ENCODE measurements around the gene UGT1A3. TPM values are rescaled to one million over a fixed set of nuclear protein-coding genes. Genes with fewer than 3 reads are reported as not detected.

UGT1A3 gene
- polyA plus RNA-seq, 1 donor (not counting 4 experiments of a cell fraction or from before 2014, with no cell fraction given), result 3.2 TPM

DNA sequence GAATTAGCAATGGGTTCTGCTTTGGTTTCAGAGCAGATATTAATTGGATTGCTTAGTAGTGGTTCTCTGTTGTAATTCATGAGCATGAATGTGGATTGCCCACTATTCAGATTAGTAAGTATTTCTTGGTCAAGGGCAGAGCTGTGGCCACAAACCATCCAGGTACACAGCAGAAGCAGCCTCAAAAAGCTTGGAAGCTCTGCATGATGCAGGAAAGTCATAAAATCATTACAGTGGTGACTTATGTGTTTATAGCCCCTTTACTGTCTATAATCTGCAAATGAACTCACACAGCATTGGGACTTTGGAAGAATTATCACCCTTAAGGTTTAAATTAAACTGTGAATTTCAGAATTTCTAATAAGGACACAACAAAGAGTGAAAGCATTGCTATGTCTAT lies 29.3 kb downstream of the UGT1A3 start:
- peaks cover 2 to 8% of the 10 kb centered on the region in 2 experiments for H3K36me3 ChIP-seq (ENCODE audit: control insufficient read depth in 2 of 2, extremely low read depth in 1 of 2, insufficient read depth in 2 of 2, low read length in 2 of 2)
- TF ChIP-seq, protein P1, sequence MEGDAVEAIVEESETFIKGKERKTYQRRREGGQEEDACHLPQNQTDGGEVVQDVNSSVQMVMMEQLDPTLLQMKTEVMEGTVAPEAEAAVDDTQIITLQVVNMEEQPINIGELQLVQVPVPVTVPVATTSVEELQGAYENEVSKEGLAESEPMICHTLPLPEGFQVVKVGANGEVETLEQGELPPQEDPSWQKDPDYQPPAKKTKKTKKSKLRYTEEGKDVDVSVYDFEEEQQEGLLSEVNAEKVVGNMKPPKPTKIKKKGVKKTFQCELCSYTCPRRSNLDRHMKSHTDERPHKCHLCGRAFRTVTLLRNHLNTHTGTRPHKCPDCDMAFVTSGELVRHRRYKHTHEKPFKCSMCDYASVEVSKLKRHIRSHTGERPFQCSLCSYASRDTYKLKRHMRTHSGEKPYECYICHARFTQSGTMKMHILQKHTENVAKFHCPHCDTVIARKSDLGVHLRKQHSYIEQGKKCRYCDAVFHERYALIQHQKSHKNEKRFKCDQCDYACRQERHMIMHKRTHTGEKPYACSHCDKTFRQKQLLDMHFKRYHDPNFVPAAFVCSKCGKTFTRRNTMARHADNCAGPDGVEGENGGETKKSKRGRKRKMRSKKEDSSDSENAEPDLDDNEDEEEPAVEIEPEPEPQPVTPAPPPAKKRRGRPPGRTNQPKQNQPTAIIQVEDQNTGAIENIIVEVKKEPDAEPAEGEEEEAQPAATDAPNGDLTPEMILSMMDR (optimal IDR thresholded peaks at IDR 0.05 in 1 of 3, IDR thresholded peaks at IDR 0.05 in 1 of 3, conservative IDR thresholded peaks at IDR 0.05 in 1 of 3; ENCODE audit: extremely low read depth in 1 of 3, insufficient read depth in 2 of 3, low read length in 3 of 3), result no peak
- no peak for TF ChIP-seq EZH2 (IDR thresholded peaks at IDR 0.05; ENCODE audit: low read length)
- H3K27ac ChIP-seq (ENCODE audit: control insufficient read depth, insufficient read depth, low read length), result no peak overlapping the region
- no peak overlapping the region for H2AFZ ChIP-seq (ENCODE audit: control insufficient read depth, low read length)
- H3K9me1 ChIP-seq (ENCODE audit: control insufficient read depth, extremely low read depth, insufficient read depth, low read length), result no peaks in the 10 kb centered on the region
- no peak overlapping the region for H3K4me3 ChIP-seq (ENCODE audit: control insufficient read depth in 2 of 3, extremely low read depth in 1 of 3, insufficient read depth in 2 of 3, low read depth in 1 of 3, low read length in 3 of 3)
- H3K79me2 ChIP-seq (ENCODE audit: control insufficient read depth, insufficient read depth, low read length), result peaks cover 5% of the 10 kb centered on the region
- H3K9ac ChIP-seq (ENCODE audit: control insufficient read depth, extremely low read depth, insufficient read depth, low read length), result no peak overlapping the region
- H3K4me2 ChIP-seq (ENCODE audit: control insufficient read depth, extremely low read depth, insufficient read depth, low read depth, low read length), result no peak overlapping the region
- H3K4me1 ChIP-seq (ENCODE audit: control insufficient read depth, extremely low read depth, insufficient read depth, low read length), result peaks cover 21% of the 10 kb centered on the region
- H3K27me3 ChIP-seq (ENCODE audit: control insufficient read depth, extremely low read depth, insufficient read depth, low read length), result no peaks in the 10 kb centered on the region
- peaks cover 2% of the 10 kb centered on the region for H4K20me1 ChIP-seq (ENCODE audit: control insufficient read depth, extremely low read depth, insufficient read depth, low read length)
- no peaks in the 10 kb centered on the region for H3K9me3 ChIP-seq (ENCODE audit: control insufficient read depth, low read depth, low read length)
- FAIRE-seq (no peak), DNase-seq (ENCODE audit: low read depth, low spot score) (no peak)
- dilution Hi-C loops (cut with MboI; ENCODE audit: extremely low pct_ligation_motif_present, low sequenced_read_pairs), result no loop called here

- Histone ChIP-seq H4K20me1 (ENCODE audit: control insufficient read depth, extremely low read depth, insufficient read depth, low read length) (no peaks in the 10 kb centered on the region), H3K36me3 (ENCODE audit: control insufficient read depth in 2 of 2, extremely low read depth in 1 of 2, insufficient read depth in 2 of 2, low read length in 2 of 2) (peaks cover 2 to 3% of the 10 kb centered on the region in 2 experiments), H3K4me1 (ENCODE audit: control insufficient read depth, extremely low read depth, insufficient read depth, low read length) (peaks cover 24% of the 10 kb centered on the region), H3K9me3 (ENCODE audit: control insufficient read depth, low read depth, low read length) (no peaks in the 10 kb centered on the region), H3K4me3 (ENCODE audit: control insufficient read depth in 2 of 3, extremely low read depth in 1 of 3, insufficient read depth in 2 of 3, low read depth in 1 of 3, low read length in 3 of 3) (no peak overlapping the region), H3K9ac (ENCODE audit: control insufficient read depth, extremely low read depth, insufficient read depth, low read length) (no peak overlapping the region), H3K4me2 (ENCODE audit: control insufficient read depth, extremely low read depth, insufficient read depth, low read depth, low read length) (no peak overlapping the region), H3K27me3 (ENCODE audit: control insufficient read depth, extremely low read depth, insufficient read depth, low read length) (no peaks in the 10 kb centered on the region), H2AFZ (ENCODE audit: control insufficient read depth, low read length) (no peak overlapping the region), H3K27ac (ENCODE audit: control insufficient read depth, insufficient read depth, low read length) (no peak overlapping the region), H3K9me1 (ENCODE audit: control insufficient read depth, extremely low read depth, insufficient read depth, low read length) (no peaks in the 10 kb centered on the region), H3K79me2 (ENCODE audit: control insufficient read depth, insufficient read depth, low read length) (peaks cover 5% of the 10 kb centered on the region)
- DNase-seq (ENCODE audit: low read depth, low spot score) (no peak), FAIRE-seq (no peak)
- dilution Hi-C loops (cut with MboI; ENCODE audit: extremely low pct_ligation_motif_present, low sequenced_read_pairs), result no loop called here
- TF ChIP-seq, protein P1 (optimal IDR thresholded peaks at IDR 0.05 in 1 of 3, IDR thresholded peaks at IDR 0.05 in 1 of 3, conservative IDR thresholded peaks at IDR 0.05 in 1 of 3; ENCODE audit: extremely low read depth in 1 of 3, insufficient read depth in 2 of 3, low read length in 3 of 3), result no peak
- TF ChIP-seq EZH2 (IDR thresholded peaks at IDR 0.05; ENCODE audit: low read length), result no peak
These were observed 30.0 kb downstream of the UGT1A3 start for GRCh38 chr2:233758849-233759248.
